Spleen (tissue), 7 donors: ENCODE results near the gene RELA.

Experiments
- CTCF ChIP-seq, 11 experiments: fragments of 200-600 bp in 7 of 11; fragments of 450-650 bp in 4 of 11; sonication (generic) in 4 of 11; IDR thresholded peaks in 8 of 11; conservative IDR thresholded peaks in 3 of 11; 1 replicate in 7 of 11; 2 replicates in 4 of 11; pipeline versions ENCODE4 v1.4.0 to v1.8.0; 2016 to 2021; ENCODE audit warnings: antibody characterized with exemption in 11 of 11, inconsistent platforms in 4 of 11, mild to moderate bottlenecking in 1 of 11
- POLR2A ChIP-seq, 3 donors: fragments of 450-650 bp; IDR thresholded peaks; one replicate each; pipeline ENCODE4 v1.5.1; 2017; ENCODE audit warnings: antibody characterized with exemption in 3 of 3, mild to moderate bottlenecking in 1 of 3
- POLR2AphosphoS5 ChIP-seq, 3 donors: sonication (generic); formaldehyde crosslinking; IDR thresholded peaks; one replicate each; pipeline ENCODE4 v1.5.1; 2017; ENCODE audit warnings: antibody characterized with exemption in 3 of 3
- donor health status: DM: no; HTN: no; CAD: no; lungs with moderate emphysema.
- donor health status: DM: no; HTN: no; CAD: no.
- donor health status: DM: no; HTN: no; CAD: no.

- TF ChIP-seq CTCF (IDR thresholded peaks at IDR 0.05 in 8 of 11, conservative IDR thresholded peaks at IDR 0.05 in 3 of 11), result no peak
- peak; percentile 53 to 86 (median 69) for TF ChIP-seq POLR2A (IDR thresholded peaks at IDR 0.05)
- TF ChIP-seq POLR2AphosphoS5 (IDR thresholded peaks at IDR 0.05), result peak; percentile 75 to 97 (median 85)
Observed at GRCh38 chr11:65639623-65640482, 22.9 kb downstream of the RELA start.
